K562 (cell line): ENCODE data around the gene XPNPEP3. TPM values are rescaled to one million over a fixed set of nuclear protein-coding genes. Genes with fewer than 3 reads are reported as not detected.

ENCODE experiments used
- CREB1 ChIP-seq, 2 experiments: sonication (generic) in 1 of 2; formaldehyde crosslinking in 1 of 2; IDR thresholded peaks; 2 replicates each; pipeline versions ENCODE4 v1.6.1 to v1.8.0; 2012 to 2022; ENCODE audit warnings: inconsistent platforms in 1 of 2, mild to moderate bottlenecking in 1 of 2, missing genetic modification reagents in 1 of 2, moderate library complexity in 1 of 2
- CXXC5 ChIP-seq: fragments of 250-450 bp; sonication (Bioruptor Pico); IDR thresholded peaks from 2 replicates; pipeline ENCODE4 v1.8.0; 2022; ENCODE audit warnings: inconsistent platforms, mild to moderate bottlenecking, moderate library complexity
- ESRRA ChIP-seq: fragments of 450-650 bp; IDR thresholded peaks from 2 replicates; pipeline ENCODE4 v1.6.1; 2014; ENCODE audit warnings: low read depth, mild to moderate bottlenecking, moderate library complexity, borderline replicate concordance
- GABPB2 ChIP-seq: fragments of 250-450 bp; sonication (Bioruptor Pico); conservative IDR thresholded peaks from 2 replicates; pipeline ENCODE4 v1.5.1; 2021; ENCODE audit warnings: mild to moderate bottlenecking
- GATAD2A ChIP-seq: fragments of 450-650 bp; IDR thresholded peaks from 2 replicates; pipeline ENCODE4 v1.6.1; 2017
- MBD2 ChIP-seq: sonication (generic); IDR thresholded peaks from 2 replicates; pipeline ENCODE4 v1.6.1; 2016; ENCODE audit warnings: low read depth, borderline replicate concordance
- RBM22 ChIP-seq: fragments of 200-400 bp; formaldehyde crosslinking; IDR thresholded peaks from 2 replicates; pipeline ENCODE4 v1.6.1; 2018; ENCODE audit warnings: low read length, low read depth; ENCODE audit not compliant: poor library complexity, severe bottlenecking
- RFX7 ChIP-seq: fragments of 250-450 bp; sonication (Bioruptor Pico); IDR thresholded peaks from 2 replicates; pipeline ENCODE4 v1.5.1; 2021; ENCODE audit warnings: mild to moderate bottlenecking
- SMARCB1 ChIP-seq: IDR thresholded peaks from 2 replicates; pipeline ENCODE4 v1.6.1; 2011; ENCODE audit warnings: improper control_type of control experiment, low read depth; ENCODE audit not compliant: insufficient read length
- SRSF7 ChIP-seq: fragments of 200-400 bp; formaldehyde crosslinking; optimal IDR thresholded peaks from 2 replicates; pipeline ENCODE3; 2017; ENCODE audit warnings: mild to moderate bottlenecking, low read depth, low read length
- TGIF2 ChIP-seq: sonication (generic); formaldehyde crosslinking; IDR thresholded peaks from 2 replicates; pipeline ENCODE4 v1.8.1; 2022; ENCODE audit warnings: mild to moderate bottlenecking, missing genetic modification reagents, moderate library complexity
- YY1 ChIP-seq, 3 experiments: IDR thresholded peaks; 2 replicates each; pipeline ENCODE4 v1.6.1; 2011; ENCODE audit warnings: low read length in 2 of 3, mild to moderate bottlenecking in 2 of 3, moderate library complexity in 2 of 3, borderline replicate concordance in 1 of 3, control low read depth in 1 of 3, low read depth in 1 of 3; ENCODE audit not compliant: insufficient read depth in 3 of 3, insufficient replicate concordance in 2 of 3, control insufficient read depth in 1 of 3, insufficient read length in 1 of 3; ENCODE audit errors: extremely low read depth in 1 of 3
- ZNF184 ChIP-seq: sonication (generic); formaldehyde crosslinking; IDR thresholded peaks from 2 replicates; pipeline ENCODE4 v1.5.0; 2020; ENCODE audit warnings: missing genetic modification reagents
- ZNF785 ChIP-seq: fragments of 250-450 bp; sonication (Bioruptor Pico); IDR thresholded peaks from 2 replicates; pipeline ENCODE4 v1.4.0; 2020; ENCODE audit warnings: mild to moderate bottlenecking
- polyA plus RNA-seq, 8 experiments: library from polyadenylated mRNA; depleted of rRNA in 4 of 8; stranded (reverse) in 5 of 8; unstranded in 3 of 8; fragments of >200 nt; fragmentation: Nextera tagmentation in 2 of 8; fragmentation: Illumina TruSeq in 1 of 8; extraction: Ambion mirVana in 2 of 8; extraction: Trizol in 1 of 8; gene quantifications; 2 replicates each; pipeline versions ENCODE4 v1.2.1 to v1.2.3, GENCODE V29; 2011 to 2014; ENCODE audit warnings: inconsistent platforms in 1 of 8, missing spikeins in 1 of 8
- total RNA-seq, 7 experiments: library from RNA; depleted of rRNA in 6 of 7; stranded (reverse); fragments of >200 nt in 6 of 7; fragmentation: Illumina TruSeq in 2 of 7; extraction: Trizol in 2 of 7; gene quantifications; 2 replicates each; pipeline versions ENCODE4 v1.2.1 to v1.2.3, GENCODE V29; 2011 to 2021; ENCODE audit warnings: low replicate concordance in 1 of 7
- TF ChIP-seq, protein P1 (sequence below): fragments of 250-450 bp; sonication (Bioruptor Pico); IDR thresholded peaks from 2 replicates; pipeline ENCODE4 v1.4.0; 2020; ENCODE audit warnings: mild to moderate bottlenecking, moderate library complexity, borderline replicate concordance
- TF ChIP-seq, protein P2 (sequence below), 2 experiments: IDR thresholded peaks in 1 of 2; conservative IDR thresholded peaks in 1 of 2; 2 replicates each; pipeline ENCODE4 v1.6.1; 2016; ENCODE audit warnings: low read depth in 2 of 2, mild to moderate bottlenecking in 1 of 2, missing compliant biosample characterization in 1 of 2, missing genetic modification characterization in 1 of 2, moderate library complexity in 1 of 2
- TF ChIP-seq, protein P3 (sequence below): fragments of 250-450 bp; sonication (Bioruptor Pico); IDR thresholded peaks from 2 replicates; pipeline ENCODE4 v1.5.0; 2021
- TF ChIP-seq, protein P4 (sequence below): fragments of 250-450 bp; sonication (Bioruptor Pico); IDR thresholded peaks from 2 replicates; pipeline ENCODE4 v1.4.0; 2020

Gene XPNPEP3
- total and polyA plus RNA-seq, 9 of the 15 experiments (the other 6 are each of a cell fraction or from before 2014, with no cell fraction given), result 9.1 to 22.6 (median 15.6) TPM

DNA sequence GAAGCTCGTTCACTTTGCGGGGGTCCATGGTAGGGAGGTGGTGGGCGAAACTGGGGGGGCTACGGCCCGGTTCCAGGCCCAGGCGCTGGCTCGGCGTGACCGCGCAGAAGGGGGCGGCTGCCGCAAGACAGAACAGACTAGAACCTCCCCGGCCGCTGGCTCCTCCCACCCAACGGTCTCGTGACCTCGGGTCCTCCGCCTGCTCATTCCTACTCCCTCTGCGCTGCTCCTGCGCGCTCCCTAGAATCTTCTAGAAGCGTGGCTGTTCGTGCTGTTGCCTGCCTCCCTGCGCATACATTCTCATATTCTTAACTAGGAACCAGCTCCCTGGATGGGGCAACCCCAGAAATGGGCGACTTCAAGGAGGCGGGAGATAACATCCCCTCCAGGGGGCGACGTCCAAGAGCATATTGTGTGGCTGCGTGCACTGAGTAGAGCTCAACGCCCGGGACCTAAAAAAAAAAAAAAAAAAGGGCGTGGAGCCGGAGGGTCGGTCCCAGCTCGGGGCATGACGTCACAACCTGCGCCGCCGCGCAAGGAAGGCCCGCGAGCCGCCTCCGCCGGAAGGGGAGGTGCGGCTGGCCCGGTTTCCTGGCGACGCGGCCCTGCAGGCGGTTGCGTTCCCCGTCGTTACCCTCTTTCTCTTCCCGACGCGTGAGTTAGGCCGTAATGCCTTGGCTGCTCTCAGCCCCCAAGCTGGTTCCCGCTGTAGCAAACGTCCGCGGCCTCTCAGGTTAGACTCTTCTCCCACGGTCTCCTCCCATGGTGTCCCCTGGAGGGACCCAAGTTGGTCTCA, at the start of gene XPNPEP3, which contains the start of gene ST13 (continued):
- TF ChIP-seq, protein P1, sequence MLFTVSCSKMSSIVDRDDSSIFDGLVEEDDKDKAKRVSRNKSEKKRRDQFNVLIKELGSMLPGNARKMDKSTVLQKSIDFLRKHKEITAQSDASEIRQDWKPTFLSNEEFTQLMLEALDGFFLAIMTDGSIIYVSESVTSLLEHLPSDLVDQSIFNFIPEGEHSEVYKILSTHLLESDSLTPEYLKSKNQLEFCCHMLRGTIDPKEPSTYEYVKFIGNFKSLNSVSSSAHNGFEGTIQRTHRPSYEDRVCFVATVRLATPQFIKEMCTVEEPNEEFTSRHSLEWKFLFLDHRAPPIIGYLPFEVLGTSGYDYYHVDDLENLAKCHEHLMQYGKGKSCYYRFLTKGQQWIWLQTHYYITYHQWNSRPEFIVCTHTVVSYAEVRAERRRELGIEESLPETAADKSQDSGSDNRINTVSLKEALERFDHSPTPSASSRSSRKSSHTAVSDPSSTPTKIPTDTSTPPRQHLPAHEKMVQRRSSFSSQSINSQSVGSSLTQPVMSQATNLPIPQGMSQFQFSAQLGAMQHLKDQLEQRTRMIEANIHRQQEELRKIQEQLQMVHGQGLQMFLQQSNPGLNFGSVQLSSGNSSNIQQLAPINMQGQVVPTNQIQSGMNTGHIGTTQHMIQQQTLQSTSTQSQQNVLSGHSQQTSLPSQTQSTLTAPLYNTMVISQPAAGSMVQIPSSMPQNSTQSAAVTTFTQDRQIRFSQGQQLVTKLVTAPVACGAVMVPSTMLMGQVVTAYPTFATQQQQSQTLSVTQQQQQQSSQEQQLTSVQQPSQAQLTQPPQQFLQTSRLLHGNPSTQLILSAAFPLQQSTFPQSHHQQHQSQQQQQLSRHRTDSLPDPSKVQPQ (CRISPR knock-in tag), result no peak
- TF ChIP-seq CREB1 (IDR thresholded peaks at IDR 0.05), result peak; percentile 93
- TF ChIP-seq CREB1 (CRISPR knock-in tag; IDR thresholded peaks at IDR 0.05), result peak; percentile 97
- TF ChIP-seq GATAD2A, result no peak
- TF ChIP-seq ZNF785 (CRISPR knock-in tag), result no peak
- no peak for TF ChIP-seq TGIF2
- no peak for TF ChIP-seq RBM22
- TF ChIP-seq MBD2, result peak; percentile 28
- TF ChIP-seq SMARCB1, result no peak
- TF ChIP-seq RFX7 (CRISPR knock-in tag), result no peak
- TF ChIP-seq CXXC5 (CRISPR knock-in tag), result peak; percentile 76
- TF ChIP-seq, protein P2, sequence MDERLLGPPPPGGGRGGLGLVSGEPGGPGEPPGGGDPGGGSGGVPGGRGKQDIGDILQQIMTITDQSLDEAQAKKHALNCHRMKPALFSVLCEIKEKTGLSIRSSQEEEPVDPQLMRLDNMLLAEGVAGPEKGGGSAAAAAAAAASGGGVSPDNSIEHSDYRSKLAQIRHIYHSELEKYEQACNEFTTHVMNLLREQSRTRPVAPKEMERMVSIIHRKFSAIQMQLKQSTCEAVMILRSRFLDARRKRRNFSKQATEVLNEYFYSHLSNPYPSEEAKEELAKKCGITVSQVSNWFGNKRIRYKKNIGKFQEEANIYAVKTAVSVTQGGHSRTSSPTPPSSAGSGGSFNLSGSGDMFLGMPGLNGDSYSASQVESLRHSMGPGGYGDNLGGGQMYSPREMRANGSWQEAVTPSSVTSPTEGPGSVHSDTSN (CRISPR knock-in tag; IDR thresholded peaks at IDR 0.05; ENCODE audit: low read depth), result no peak
- TF ChIP-seq, protein P2 (tag; conservative IDR thresholded peaks at IDR 0.05; ENCODE audit: low read depth), result no peak
- no peak for TF ChIP-seq SRSF7
- TF ChIP-seq, protein P3, sequence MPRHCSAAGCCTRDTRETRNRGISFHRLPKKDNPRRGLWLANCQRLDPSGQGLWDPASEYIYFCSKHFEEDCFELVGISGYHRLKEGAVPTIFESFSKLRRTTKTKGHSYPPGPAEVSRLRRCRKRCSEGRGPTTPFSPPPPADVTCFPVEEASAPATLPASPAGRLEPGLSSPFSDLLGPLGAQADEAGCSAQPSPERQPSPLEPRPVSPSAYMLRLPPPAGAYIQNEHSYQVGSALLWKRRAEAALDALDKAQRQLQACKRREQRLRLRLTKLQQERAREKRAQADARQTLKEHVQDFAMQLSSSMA (CRISPR knock-in tag), result no peak
- no peak for TF ChIP-seq GABPB2
- TF ChIP-seq YY1 (IDR thresholded peaks at IDR 0.05; ENCODE audit: borderline replicate concordance in 1 of 3, control insufficient read depth in 1 of 3, extremely low read depth in 1 of 3, insufficient read depth in 3 of 3, insufficient read length in 1 of 3, insufficient replicate concordance in 2 of 3, low read depth in 1 of 3, low read length in 2 of 3), result peak in 1 of 3 experiments; percentile 17
- TF ChIP-seq ESRRA, result no peak; the same call in 1 of the 2 replicates
- TF ChIP-seq, protein P4, sequence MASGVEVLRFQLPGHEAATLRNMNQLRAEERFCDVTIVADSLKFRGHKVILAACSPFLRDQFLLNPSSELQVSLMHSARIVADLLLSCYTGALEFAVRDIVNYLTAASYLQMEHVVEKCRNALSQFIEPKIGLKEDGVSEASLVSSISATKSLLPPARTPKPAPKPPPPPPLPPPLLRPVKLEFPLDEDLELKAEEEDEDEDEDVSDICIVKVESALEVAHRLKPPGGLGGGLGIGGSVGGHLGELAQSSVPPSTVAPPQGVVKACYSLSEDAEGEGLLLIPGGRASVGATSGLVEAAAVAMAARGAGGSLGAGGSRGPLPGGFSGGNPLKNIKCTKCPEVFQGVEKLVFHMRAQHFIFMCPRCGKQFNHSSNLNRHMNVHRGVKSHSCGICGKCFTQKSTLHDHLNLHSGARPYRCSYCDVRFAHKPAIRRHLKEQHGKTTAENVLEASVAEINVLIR (CRISPR knock-in tag), result peak; percentile 89
- no peak for TF ChIP-seq ZNF184 (CRISPR knock-in tag)
